ENCODE measurements around the gene CCDC57.
A peak's percentile ranks its signal among the peaks of the same experiment; 100 is the strongest.

The CCDC57 gene

GRCh38 chr17:82079001-82079677, 133.5 kb downstream of the CCDC57 start:
- no peaks in the 10 kb centered on the region for H3K9me3 ChIP-seq
- peaks cover 27% of the 10 kb centered on the region for H3K4me1 ChIP-seq
- H3K4me3 ChIP-seq = no peak overlapping the region
- H3K36me3 ChIP-seq = peaks cover 75% of the 10 kb centered on the region
- H4K20me1 ChIP-seq = peaks cover 61% of the 10 kb centered on the region
- H3K27me3 ChIP-seq = no peaks in the 10 kb centered on the region
- H3K4me2 ChIP-seq = no peak overlapping the region
- no peak overlapping the region for H3K27ac ChIP-seq
- H3K9ac ChIP-seq = no peak overlapping the region
- TF ChIP-seq Cebpa-rat (IDR thresholded peaks at IDR 0.05) = no peak

- Histone ChIP-seq H3K27me3 (no peaks in the 10 kb centered on the region), H3K27ac (no peak overlapping the region), H3K36me3 (peaks cover 68% of the 10 kb centered on the region), H3K4me1 (peaks cover 33% of the 10 kb centered on the region), H4K20me1 (peaks cover 54% of the 10 kb centered on the region), H3K4me3 (no peak overlapping the region), H3K9me3 (no peaks in the 10 kb centered on the region), H3K9ac (no peak overlapping the region), H3K4me2 (no peak overlapping the region)
- no peak for TF ChIP-seq Cebpa-rat (IDR thresholded peaks at IDR 0.05)
These were observed 134.2 kb downstream of the CCDC57 start for GRCh38 chr17:82078433-82078832.

- H3K4me1 ChIP-seq = peaks cover 33% of the 10 kb centered on the region
- no peaks in the 10 kb centered on the region for H3K27me3 ChIP-seq
- peaks cover 47% of the 10 kb centered on the region for H4K20me1 ChIP-seq
- peaks cover 61% of the 10 kb centered on the region for H3K36me3 ChIP-seq
- H3K9me3 ChIP-seq = no peaks in the 10 kb centered on the region
- H3K4me3 ChIP-seq = no peak overlapping the region
- H3K4me2 ChIP-seq = no peak overlapping the region
- TF ChIP-seq Cebpa-rat (IDR thresholded peaks at IDR 0.05) = no peak
- no peak overlapping the region for H3K27ac ChIP-seq
- no peak overlapping the region for H3K9ac ChIP-seq
These were observed 134.9 kb downstream of the CCDC57 start for GRCh38 chr17:82077617-82078358.

GRCh38 chr17:82076785-82077591, 135.7 kb downstream of the CCDC57 start:
- Histone ChIP-seq H3K27me3 (no peaks in the 10 kb centered on the region), H3K27ac (peak overlapping the region; percentile 26; the same call in 1 of the 2 replicates), H3K4me3 (no peak overlapping the region), H4K20me1 (peaks cover 39% of the 10 kb centered on the region), H3K9ac (no peak overlapping the region), H3K9me3 (no peaks in the 10 kb centered on the region), H3K4me2 (peak overlapping the region; percentile 48), H3K4me1 (peaks cover 33% of the 10 kb centered on the region), H3K36me3 (peaks cover 53% of the 10 kb centered on the region)
- no peak for TF ChIP-seq Cebpa-rat (IDR thresholded peaks at IDR 0.05)

- no peak for TF ChIP-seq Cebpa-rat (IDR thresholded peaks at IDR 0.05)
- peak overlapping the region; percentile 26; the same call in 1 of the 2 replicates for H3K27ac ChIP-seq
- H3K4me3 ChIP-seq = no peak overlapping the region
- H3K36me3 ChIP-seq = peaks cover 47% of the 10 kb centered on the region
- peak overlapping the region; percentile 48 for H3K4me2 ChIP-seq
- no peak overlapping the region for H3K9ac ChIP-seq
- peaks cover 33% of the 10 kb centered on the region for H3K4me1 ChIP-seq
- H3K27me3 ChIP-seq = no peaks in the 10 kb centered on the region
- peaks cover 34% of the 10 kb centered on the region for H4K20me1 ChIP-seq
- H3K9me3 ChIP-seq = no peaks in the 10 kb centered on the region
These were observed 136.4 kb downstream of the CCDC57 start for GRCh38 chr17:82076018-82076784.

- Histone ChIP-seq H3K9me3 (no peaks in the 10 kb centered on the region), H3K4me3 (no peak overlapping the region), H3K36me3 (peaks cover 21% of the 10 kb centered on the region), H3K9ac (no peak overlapping the region), H4K20me1 (peaks cover 10% of the 10 kb centered on the region; the same call in 1 of the 2 replicates), H3K27me3 (no peaks in the 10 kb centered on the region), H3K27ac (no peak overlapping the region), H3K4me1 (peaks cover 33% of the 10 kb centered on the region), H3K4me2 (no peak overlapping the region)
- TF ChIP-seq Cebpa-rat (IDR thresholded peaks at IDR 0.05) = no peak
These were observed 139.2 kb downstream of the CCDC57 start for GRCh38 chr17:82073446-82073845.

- H4K20me1 ChIP-seq = peaks cover 4% of the 10 kb centered on the region; the same call in 1 of the 2 replicates
- H3K36me3 ChIP-seq = peaks cover 15% of the 10 kb centered on the region
- no peaks in the 10 kb centered on the region for H3K9me3 ChIP-seq
- peaks cover 33% of the 10 kb centered on the region for H3K4me1 ChIP-seq
- no peaks in the 10 kb centered on the region for H3K27me3 ChIP-seq
- H3K4me2 ChIP-seq = no peak overlapping the region
- no peak overlapping the region for H3K9ac ChIP-seq
- TF ChIP-seq Cebpa-rat (IDR thresholded peaks at IDR 0.05) = no peak
- H3K4me3 ChIP-seq = no peak overlapping the region
- no peak overlapping the region for H3K27ac ChIP-seq
These were observed 139.8 kb downstream of the CCDC57 start for GRCh38 chr17:82072827-82073226.

- Histone ChIP-seq H4K20me1 (no peaks in the 10 kb centered on the region), H3K4me3 (no peak overlapping the region), H3K4me1 (peaks cover 32% of the 10 kb centered on the region), H3K36me3 (no peaks in the 10 kb centered on the region), H3K27ac (no peak overlapping the region), H3K27me3 (no peaks in the 10 kb centered on the region), H3K9me3 (no peaks in the 10 kb centered on the region), H3K9ac (no peak overlapping the region), H3K4me2 (no peak overlapping the region)
- no peak for TF ChIP-seq Cebpa-rat (IDR thresholded peaks at IDR 0.05)
These were observed 142.0 kb downstream of the CCDC57 start for GRCh38 chr17:82070611-82071010.

- peak within 1 kb of the TSS; percentile 96 for H3K4me3 ChIP-seq
- H3K9ac ChIP-seq = peak within 1 kb of the TSS; percentile 95
- no peaks in the 10 kb centered on the region for H3K27me3 ChIP-seq
- H3K27ac ChIP-seq = peak within 1 kb of the TSS; percentile 92
- no peak for TF ChIP-seq Cebpa-rat (IDR thresholded peaks at IDR 0.05)
- H3K36me3 ChIP-seq = peaks cover 37% of the 10 kb centered on the region
- no peaks in the 10 kb centered on the region for H3K9me3 ChIP-seq
- peaks cover 33% of the 10 kb centered on the region for H4K20me1 ChIP-seq
- peaks cover 34% of the 10 kb centered on the region for H3K4me1 ChIP-seq
- peak within 1 kb of the TSS; percentile 99 for H3K4me2 ChIP-seq
These were observed 146.9 kb downstream of the CCDC57 start, which contains the start of gene DUS1L for GRCh38 chr17:82065638-82066303. TSS of gene DUS1L (minus strand) at chr17:82065804. CDS start at chr17:82065059, 745 bp downstream.

Measured in BLaER1 (cell line).